Measurements from ENCODE around the gene RPL18A. TPM values are rescaled to one million over a fixed set of nuclear protein-coding genes. Genes with fewer than 3 reads are reported as not detected.

RPL18A gene
- total RNA-seq, 6 donors from 2014 or later: 705 to 1,655 (median 1,002) TPM

- H3K4me1 ChIP-seq: peaks cover 10 to 33% (median 16%) of the 10 kb centered on the region in 4 donors
- H3K27ac ChIP-seq: peak overlapping the region in 1 of 4 donors; percentile 26
- H3K9me3 ChIP-seq: no peaks in the 10 kb centered on the region
- ATAC-seq (ENCODE audit: low FRiP score in 2 of 2) (peak; percentile 65 to 84), DNase-seq (peak; percentile 42 to 94)
- peak overlapping the region in 3 of 4 donors; percentile 16 to 30 (median 26) for H3K4me3 ChIP-seq
- H3K27me3 ChIP-seq: no peaks in the 10 kb centered on the region
- WGBS, 2 donors: 43 to 57% methylated on average over 33 to 36 of the region's 56 CpGs
- no peak for TF ChIP-seq POLR2A (IDR thresholded peaks at IDR 0.05)
- no peak for TF ChIP-seq POLR2AphosphoS5 (IDR thresholded peaks at IDR 0.05)
- TF ChIP-seq, protein P1, sequence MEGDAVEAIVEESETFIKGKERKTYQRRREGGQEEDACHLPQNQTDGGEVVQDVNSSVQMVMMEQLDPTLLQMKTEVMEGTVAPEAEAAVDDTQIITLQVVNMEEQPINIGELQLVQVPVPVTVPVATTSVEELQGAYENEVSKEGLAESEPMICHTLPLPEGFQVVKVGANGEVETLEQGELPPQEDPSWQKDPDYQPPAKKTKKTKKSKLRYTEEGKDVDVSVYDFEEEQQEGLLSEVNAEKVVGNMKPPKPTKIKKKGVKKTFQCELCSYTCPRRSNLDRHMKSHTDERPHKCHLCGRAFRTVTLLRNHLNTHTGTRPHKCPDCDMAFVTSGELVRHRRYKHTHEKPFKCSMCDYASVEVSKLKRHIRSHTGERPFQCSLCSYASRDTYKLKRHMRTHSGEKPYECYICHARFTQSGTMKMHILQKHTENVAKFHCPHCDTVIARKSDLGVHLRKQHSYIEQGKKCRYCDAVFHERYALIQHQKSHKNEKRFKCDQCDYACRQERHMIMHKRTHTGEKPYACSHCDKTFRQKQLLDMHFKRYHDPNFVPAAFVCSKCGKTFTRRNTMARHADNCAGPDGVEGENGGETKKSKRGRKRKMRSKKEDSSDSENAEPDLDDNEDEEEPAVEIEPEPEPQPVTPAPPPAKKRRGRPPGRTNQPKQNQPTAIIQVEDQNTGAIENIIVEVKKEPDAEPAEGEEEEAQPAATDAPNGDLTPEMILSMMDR (IDR thresholded peaks at IDR 0.05): no peak
- TF ChIP-seq EP300 (IDR thresholded peaks at IDR 0.05): no peak
- peaks cover 0 to 63% (median 24%) of the 10 kb centered on the region in 4 donors for H3K36me3 ChIP-seq
These were observed 17.7 kb upstream of the RPL18A start for GRCh38 chr19:17841810-17842662.

DNA sequence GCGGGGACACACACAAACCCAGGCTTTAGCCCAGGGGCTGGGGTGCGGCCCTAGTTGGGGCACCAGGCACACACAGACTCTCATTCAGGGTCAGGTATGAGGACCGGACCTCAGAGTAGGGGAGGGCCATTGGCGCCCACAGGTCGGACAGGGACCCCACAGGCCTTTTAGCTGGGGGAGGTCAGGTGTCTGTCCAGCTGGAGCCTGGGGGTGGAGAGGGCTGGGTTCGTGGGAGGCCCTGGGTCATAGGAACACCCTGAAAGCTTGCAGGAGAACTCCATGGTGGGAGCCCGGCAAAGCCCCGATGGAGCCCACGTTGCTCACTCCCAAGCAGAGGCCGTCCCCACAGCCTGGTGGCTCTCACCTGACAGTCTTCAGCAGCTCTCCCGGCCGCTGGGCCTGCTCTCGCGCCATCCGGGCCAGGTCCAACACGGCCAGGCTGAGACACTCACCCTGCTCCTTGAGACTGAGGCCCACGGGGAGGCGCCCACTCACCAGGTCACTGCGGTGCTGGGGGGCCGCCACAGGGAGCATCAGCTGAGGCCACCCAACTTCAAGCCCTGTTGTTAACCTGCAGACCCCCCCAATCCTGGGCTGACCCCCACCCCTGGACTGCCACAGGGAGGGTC lies 16.9 kb upstream of the RPL18A start:
- peaks cover 11 to 39% (median 20%) of the 10 kb centered on the region in 4 donors for H3K4me1 ChIP-seq
- no peak for ATAC-seq (ENCODE audit: low FRiP score in 2 of 2)
- peak overlapping the region in 3 of 4 donors; percentile 16 to 30 (median 26) for H3K4me3 ChIP-seq
- no peaks in the 10 kb centered on the region for H3K27me3 ChIP-seq
- 75 to 87% methylated on average over 6 to 16 of the region's 20 CpGs for WGBS, 2 donors
- peak in 1 of 2 donors; percentile 62 for DNase-seq
- TF ChIP-seq EP300 (IDR thresholded peaks at IDR 0.05) (no peak), POLR2A (IDR thresholded peaks at IDR 0.05) (no peak)
- H3K36me3 ChIP-seq: peaks cover 0 to 56% (median 21%) of the 10 kb centered on the region in 4 donors
- no peaks in the 10 kb centered on the region for H3K9me3 ChIP-seq
- peak overlapping the region in 1 of 4 donors; percentile 26 for H3K27ac ChIP-seq

GRCh38 chr19:17843292-17843827 lies 16.4 kb upstream of the RPL18A start:
- H3K4me1 ChIP-seq: peaks cover 17 to 45% (median 26%) of the 10 kb centered on the region in 4 donors
- no peak overlapping the region for H3K27ac ChIP-seq
- DNase-seq (no peak), ATAC-seq (ENCODE audit: low FRiP score in 2 of 2) (no peak)
- no peaks in the 10 kb centered on the region for H3K27me3 ChIP-seq
- 92 to 93% methylated on average over 6 to 8 of the region's 9 CpGs for whole genome bisulfite sequencing, 2 donors
- TF ChIP-seq POLR2AphosphoS5 (IDR thresholded peaks at IDR 0.05) (no peak), POLR2A (IDR thresholded peaks at IDR 0.05) (no peak), EP300 (IDR thresholded peaks at IDR 0.05) (no peak)
- TF ChIP-seq, protein P1 (IDR thresholded peaks at IDR 0.05): no peak
- H3K36me3 ChIP-seq: peaks cover 0 to 50% (median 16%) of the 10 kb centered on the region in 4 donors
- H3K9me3 ChIP-seq: no peaks in the 10 kb centered on the region
- H3K4me3 ChIP-seq: no peak overlapping the region

GRCh38 chr19:17843908-17844490 lies 15.7 kb upstream of the RPL18A start:
- peaks cover 0 to 44% (median 13%) of the 10 kb centered on the region in 4 donors for H3K36me3 ChIP-seq
- ATAC-seq (ENCODE audit: low FRiP score in 2 of 2) (no peak), DNase-seq (peak in 1 of 2 donors; percentile 66)
- no peak overlapping the region for H3K27ac ChIP-seq
- H3K9me3 ChIP-seq: no peaks in the 10 kb centered on the region
- no peak overlapping the region for H3K4me3 ChIP-seq
- H3K4me1 ChIP-seq: peaks cover 18 to 46% (median 31%) of the 10 kb centered on the region in 4 donors
- no peaks in the 10 kb centered on the region for H3K27me3 ChIP-seq
- TF ChIP-seq POLR2A (IDR thresholded peaks at IDR 0.05): no peak
- TF ChIP-seq EP300 (IDR thresholded peaks at IDR 0.05): no peak
- no peak for TF ChIP-seq POLR2AphosphoS5 (IDR thresholded peaks at IDR 0.05)
- TF ChIP-seq, protein P1 (IDR thresholded peaks at IDR 0.05): no peak
- WGBS, 2 donors: 85 to 89% methylated on average over 11 to 13 of the region's 14 CpGs

Data from upper lobe of left lung (tissue), 6 donors.